ENCODE measurements around the gene NDUFB11.

Gene NDUFB11

GRCh38 chrX:47169273-47169672, 24.8 kb upstream of the NDUFB11 start:
- in situ Hi-C loops (cut with HindIII; ENCODE audit: low pct_ligation_motif_present, low sequenced_read_pairs) = no loop called here
- no peak overlapping the region for H3K27ac ChIP-seq
- DNase-seq = no peak
- no peak overlapping the region for H3K4me3 ChIP-seq (ENCODE audit: low read depth, low read length)
- no peaks in the 10 kb centered on the region for H3K27me3 ChIP-seq (replicated peaks)
- no peak for TF ChIP-seq CTCF (IDR thresholded peaks at IDR 0.05; ENCODE audit: low read depth, low read length, missing control alignments)
- H3K36me3 ChIP-seq (replicated peaks) = peaks cover 8% of the 10 kb centered on the region

- Histone ChIP-seq H3K27ac (no peak overlapping the region), H3K4me3 (ENCODE audit: low read depth, low read length) (no peak overlapping the region), H3K27me3 (replicated peaks) (no peaks in the 10 kb centered on the region), H3K36me3 (replicated peaks) (peaks cover 8% of the 10 kb centered on the region)
- no peak for TF ChIP-seq CTCF (IDR thresholded peaks at IDR 0.05; ENCODE audit: low read depth, low read length, missing control alignments)
- in situ Hi-C loops (cut with HindIII; ENCODE audit: low pct_ligation_motif_present, low sequenced_read_pairs) = no loop called here
- no peak for DNase-seq
These were observed 24.1 kb upstream of the NDUFB11 start for GRCh38 chrX:47168495-47169073.

GRCh38 chrX:47166126-47166525, 21.6 kb upstream of the NDUFB11 start:
- no peak for DNase-seq
- Histone ChIP-seq H3K4me3 (ENCODE audit: low read depth, low read length) (no peak overlapping the region), H3K36me3 (replicated peaks) (no peaks in the 10 kb centered on the region), H3K27ac (no peak overlapping the region), H3K27me3 (replicated peaks) (no peaks in the 10 kb centered on the region)
- TF ChIP-seq CTCF (IDR thresholded peaks at IDR 0.05; ENCODE audit: low read depth, low read length, missing control alignments) = no peak
- in situ Hi-C loops (cut with HindIII; ENCODE audit: low pct_ligation_motif_present, low sequenced_read_pairs) = no loop called here

DNA sequence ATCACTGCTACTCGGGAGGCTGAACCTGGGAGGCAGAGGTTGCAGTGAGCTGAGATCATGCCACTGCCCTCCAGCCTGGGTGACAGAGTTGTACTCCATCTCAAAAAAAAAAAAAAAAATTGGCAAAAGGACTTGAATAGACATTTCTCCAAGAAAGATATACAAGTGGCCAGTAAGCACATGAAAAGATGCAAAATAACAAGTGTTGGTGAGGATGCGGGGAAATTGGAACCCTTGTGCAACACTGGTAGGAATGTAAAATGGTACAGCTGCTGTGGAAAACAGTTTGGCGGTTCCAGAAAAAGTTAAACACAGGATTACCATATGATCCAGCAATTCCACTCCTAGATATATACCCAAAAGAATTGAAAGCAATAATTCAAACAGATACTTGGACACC, 19.9 kb upstream of the NDUFB11 start:
- Histone ChIP-seq H3K27ac (no peak overlapping the region), H3K36me3 (replicated peaks) (no peaks in the 10 kb centered on the region), H3K4me3 (ENCODE audit: low read depth, low read length) (no peak overlapping the region), H3K27me3 (replicated peaks) (no peaks in the 10 kb centered on the region)
- no peak for DNase-seq
- in situ Hi-C loops (cut with HindIII; ENCODE audit: low pct_ligation_motif_present, low sequenced_read_pairs) = no loop called here
- no peak for TF ChIP-seq CTCF (IDR thresholded peaks at IDR 0.05; ENCODE audit: low read depth, low read length, missing control alignments)

GRCh38 chrX:47162927-47163583, 18.6 kb upstream of the NDUFB11 start:
- Histone ChIP-seq H3K27me3 (replicated peaks) (no peaks in the 10 kb centered on the region), H3K4me3 (ENCODE audit: low read depth, low read length) (no peak overlapping the region), H3K36me3 (replicated peaks) (no peaks in the 10 kb centered on the region), H3K27ac (no peak overlapping the region)
- no peak for TF ChIP-seq CTCF (IDR thresholded peaks at IDR 0.05; ENCODE audit: low read depth, low read length, missing control alignments)
- DNase-seq = no peak
- in situ Hi-C loops (cut with HindIII; ENCODE audit: low pct_ligation_motif_present, low sequenced_read_pairs) = no loop called here

DNA sequence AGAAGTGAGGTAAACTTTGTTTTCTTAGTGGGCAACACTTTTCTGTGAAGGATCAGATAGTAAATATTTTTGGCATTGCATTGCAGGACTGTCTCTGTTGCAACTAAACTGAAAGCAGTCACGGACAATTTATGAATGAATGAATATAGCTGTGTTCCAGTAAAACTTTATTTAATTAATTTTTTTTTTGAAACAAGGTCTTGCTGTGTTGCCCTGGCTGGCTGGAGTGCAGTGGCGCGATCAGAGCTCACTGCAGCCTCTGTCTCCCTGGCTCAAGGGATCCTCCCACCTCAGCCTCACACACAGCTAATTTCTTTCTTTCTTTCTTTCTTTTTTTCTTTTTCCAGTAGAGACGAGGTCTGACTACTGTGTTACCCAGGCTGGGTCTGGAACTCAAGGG, 16.3 kb upstream of the NDUFB11 start:
- in situ Hi-C loops (cut with HindIII; ENCODE audit: low pct_ligation_motif_present, low sequenced_read_pairs) = no loop called here
- H3K27ac ChIP-seq = no peak overlapping the region
- peaks cover 10% of the 10 kb centered on the region for H3K36me3 ChIP-seq (replicated peaks)
- TF ChIP-seq CTCF (IDR thresholded peaks at IDR 0.05; ENCODE audit: low read depth, low read length, missing control alignments) = no peak
- H3K4me3 ChIP-seq (ENCODE audit: low read depth, low read length) = no peak overlapping the region
- no peaks in the 10 kb centered on the region for H3K27me3 ChIP-seq (replicated peaks)
- DNase-seq = no peak

All from brain microvascular endothelial cell (primary cell).